ENCODE data around the gene USP47. TPM values are rescaled to one million over a fixed set of nuclear protein-coding genes. Genes with fewer than 3 reads are reported as not detected.

The USP47 gene
- total RNA-seq, 1 experiment from 2014 or later: 45.9 TPM

- no TSS peak for BruUV-seq (replicated peaks)
- ChIA-PET CTCF (no interaction called here), POLR2A (ENCODE audit: low non-redundant PET) (no interaction called here)
- TF ChIP-seq, protein P1, sequence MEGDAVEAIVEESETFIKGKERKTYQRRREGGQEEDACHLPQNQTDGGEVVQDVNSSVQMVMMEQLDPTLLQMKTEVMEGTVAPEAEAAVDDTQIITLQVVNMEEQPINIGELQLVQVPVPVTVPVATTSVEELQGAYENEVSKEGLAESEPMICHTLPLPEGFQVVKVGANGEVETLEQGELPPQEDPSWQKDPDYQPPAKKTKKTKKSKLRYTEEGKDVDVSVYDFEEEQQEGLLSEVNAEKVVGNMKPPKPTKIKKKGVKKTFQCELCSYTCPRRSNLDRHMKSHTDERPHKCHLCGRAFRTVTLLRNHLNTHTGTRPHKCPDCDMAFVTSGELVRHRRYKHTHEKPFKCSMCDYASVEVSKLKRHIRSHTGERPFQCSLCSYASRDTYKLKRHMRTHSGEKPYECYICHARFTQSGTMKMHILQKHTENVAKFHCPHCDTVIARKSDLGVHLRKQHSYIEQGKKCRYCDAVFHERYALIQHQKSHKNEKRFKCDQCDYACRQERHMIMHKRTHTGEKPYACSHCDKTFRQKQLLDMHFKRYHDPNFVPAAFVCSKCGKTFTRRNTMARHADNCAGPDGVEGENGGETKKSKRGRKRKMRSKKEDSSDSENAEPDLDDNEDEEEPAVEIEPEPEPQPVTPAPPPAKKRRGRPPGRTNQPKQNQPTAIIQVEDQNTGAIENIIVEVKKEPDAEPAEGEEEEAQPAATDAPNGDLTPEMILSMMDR (conservative IDR thresholded peaks at IDR 0.05; ENCODE audit: low read depth, low read length): no peak
- no peak for TF ChIP-seq EZH2 (IDR thresholded peaks at IDR 0.05; ENCODE audit: borderline replicate concordance, low read depth, low read length, poor library complexity, severe bottlenecking)
- DNase-seq (ENCODE audit: low spot score): no peak
- intact Hi-C loops (cut with micrococcal nuclease; ENCODE audit: unreplicated experiment): no loop called here
- no peak overlapping the region for H3K27ac ChIP-seq (ENCODE audit: low read depth, low read length, poor library complexity, severe bottlenecking)
- no peaks in the 10 kb centered on the region for H3K27me3 ChIP-seq (replicated peaks; ENCODE audit: insufficient read depth, low read depth, low read length, poor library complexity)
- no peak overlapping the region for H3K4me3 ChIP-seq (ENCODE audit: low read depth, low read length, poor library complexity, severe bottlenecking)
- no peaks in the 10 kb centered on the region for H3K9me3 ChIP-seq (ENCODE audit: low read depth, low read length, poor library complexity, severe bottlenecking)
- no peaks in the 10 kb centered on the region for H3K4me1 ChIP-seq (ENCODE audit: insufficient read depth, low read length, poor library complexity, severe bottlenecking)
- H3K36me3 ChIP-seq (ENCODE audit: insufficient read depth, low read length, poor library complexity, severe bottlenecking): peaks cover 30% of the 10 kb centered on the region
These were observed 117.8 kb downstream of the USP47 start for GRCh38 chr11:11959601-11960000.

- no peak for DNase-seq (ENCODE audit: low spot score)
- intact Hi-C loops (cut with micrococcal nuclease; ENCODE audit: unreplicated experiment): no loop called here
- no peak overlapping the region for H3K4me3 ChIP-seq (ENCODE audit: low read depth, low read length, poor library complexity, severe bottlenecking)
- no peaks in the 10 kb centered on the region for H3K27me3 ChIP-seq (replicated peaks; ENCODE audit: insufficient read depth, low read depth, low read length, poor library complexity)
- no TSS peak for BruUV-seq (replicated peaks)
- no peaks in the 10 kb centered on the region for H3K4me1 ChIP-seq (ENCODE audit: insufficient read depth, low read length, poor library complexity, severe bottlenecking)
- CTCF ChIA-PET: no interaction called here
- no peaks in the 10 kb centered on the region for H3K9me3 ChIP-seq (ENCODE audit: low read depth, low read length, poor library complexity, severe bottlenecking)
- POLR2A ChIA-PET (ENCODE audit: low non-redundant PET): no interaction called here
- TF ChIP-seq, protein P1 (conservative IDR thresholded peaks at IDR 0.05; ENCODE audit: low read depth, low read length): no peak
- TF ChIP-seq EZH2 (IDR thresholded peaks at IDR 0.05; ENCODE audit: borderline replicate concordance, low read depth, low read length, poor library complexity, severe bottlenecking): no peak
- H3K27ac ChIP-seq (ENCODE audit: low read depth, low read length, poor library complexity, severe bottlenecking): no peak overlapping the region
- peaks cover 20% of the 10 kb centered on the region for H3K36me3 ChIP-seq (ENCODE audit: insufficient read depth, low read length, poor library complexity, severe bottlenecking)
These were observed 118.9 kb downstream of the USP47 start for GRCh38 chr11:11960687-11961086.

DNA sequence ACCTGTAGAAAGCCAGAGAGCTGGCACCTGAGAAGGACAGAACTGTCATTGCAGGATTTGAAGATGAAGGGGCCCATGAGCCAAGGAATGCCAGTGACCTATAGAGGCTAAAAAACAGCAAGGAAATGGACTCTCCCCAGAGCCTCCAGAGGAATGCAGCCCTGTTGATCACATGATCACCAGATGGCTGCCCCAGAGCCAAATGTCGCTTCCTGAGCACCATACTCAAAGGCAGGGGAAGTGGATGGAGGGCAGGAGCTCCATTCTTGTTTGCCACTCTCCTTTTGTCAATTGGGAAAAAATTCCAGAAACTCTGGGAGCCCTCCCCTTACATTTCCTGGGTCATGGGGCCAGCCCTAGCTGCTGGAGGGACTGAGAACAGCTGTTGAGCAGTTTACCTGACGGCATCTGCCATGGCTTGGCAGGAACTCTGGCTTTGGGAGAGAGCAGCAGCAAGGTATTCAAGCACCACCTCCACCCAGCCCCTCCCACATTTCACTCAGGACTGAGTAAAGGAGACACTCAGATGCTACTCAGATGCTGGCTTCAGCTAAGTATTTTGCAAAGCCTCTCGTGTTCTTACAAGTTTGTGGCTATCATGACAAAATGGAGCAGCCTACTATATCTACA lies 119.7 kb downstream of the USP47 start:
- no peak overlapping the region for H3K4me3 ChIP-seq (ENCODE audit: low read depth, low read length, poor library complexity, severe bottlenecking)
- CTCF ChIA-PET: no interaction called here
- H3K27ac ChIP-seq (ENCODE audit: low read depth, low read length, poor library complexity, severe bottlenecking): no peak overlapping the region
- intact Hi-C loops (cut with micrococcal nuclease; ENCODE audit: unreplicated experiment): no loop called here
- no peaks in the 10 kb centered on the region for H3K9me3 ChIP-seq (ENCODE audit: low read depth, low read length, poor library complexity, severe bottlenecking)
- POLR2A ChIA-PET (ENCODE audit: low non-redundant PET): interaction anchor here (0.6 kb wide), 1 partner anchor 15 kb away, joined by 4 read pairs; no protein-coding TSS in a partner anchor
- TF ChIP-seq EZH2 (IDR thresholded peaks at IDR 0.05; ENCODE audit: borderline replicate concordance, low read depth, low read length, poor library complexity, severe bottlenecking): no peak
- TF ChIP-seq, protein P1 (conservative IDR thresholded peaks at IDR 0.05; ENCODE audit: low read depth, low read length): no peak
- BruUV-seq (replicated peaks): no TSS peak
- no peaks in the 10 kb centered on the region for H3K27me3 ChIP-seq (replicated peaks; ENCODE audit: insufficient read depth, low read depth, low read length, poor library complexity)
- peaks cover 11% of the 10 kb centered on the region for H3K36me3 ChIP-seq (ENCODE audit: insufficient read depth, low read length, poor library complexity, severe bottlenecking)
- no peak for DNase-seq (ENCODE audit: low spot score)
- no peaks in the 10 kb centered on the region for H3K4me1 ChIP-seq (ENCODE audit: insufficient read depth, low read length, poor library complexity, severe bottlenecking)
